Fibroblast of lung (primary cell): ENCODE data around the gene SRCAP. TPM values are rescaled to one million over a fixed set of nuclear protein-coding genes. Genes with fewer than 3 reads are reported as not detected.

Experiments
- DNase-seq, 2 donors: peaks; one replicate each; pipeline versions ENCODE4 v3.0.0 to v3.0.0-alpha.2; 2010; ENCODE audit warnings: low read depth in 2 of 2
- H2AFZ ChIP-seq: 2 replicates; pipeline ENCODE4 v1.5.1; 2012; ENCODE audit warnings: low read length, control low read depth, inconsistent platforms
- H3K27ac ChIP-seq: 2 replicates; pipeline ENCODE4 v1.5.1; 2011; ENCODE audit warnings: low read length, control low read depth; ENCODE audit not compliant: insufficient read depth
- H3K27me3 ChIP-seq: 2 replicates; pipeline ENCODE4 v1.5.1; 2011; ENCODE audit warnings: mild to moderate bottlenecking, low read length; ENCODE audit not compliant: control insufficient read depth, insufficient read depth
- H3K36me3 ChIP-seq: 2 replicates; pipeline ENCODE4 v1.5.1; 2011; ENCODE audit warnings: low read length; ENCODE audit not compliant: control insufficient read depth, insufficient read depth
- H3K4me1 ChIP-seq: 2 replicates; pipeline ENCODE4 v1.5.1; 2011; ENCODE audit warnings: low read length; ENCODE audit not compliant: control insufficient read depth, insufficient read depth; ENCODE audit errors: extremely low read depth
- H3K4me2 ChIP-seq: 2 replicates; pipeline ENCODE4 v1.5.1; 2011; ENCODE audit warnings: low read length, control low read depth; ENCODE audit not compliant: insufficient read depth; ENCODE audit errors: extremely low read depth
- H3K4me3 ChIP-seq, 4 experiments: fragments of 200-600 bp in 1 of 4; sonication (generic) in 1 of 4; replicated peaks in 1 of 4; 2 replicates each; pipeline ENCODE4 v1.5.1; 2011 to 2016; ENCODE audit warnings: low read length in 4 of 4, low read depth in 3 of 4, mild to moderate bottlenecking in 3 of 4, control low read depth in 2 of 4, inconsistent platforms in 1 of 4, mixed read lengths in 1 of 4; ENCODE audit not compliant: insufficient read depth in 1 of 4; ENCODE audit errors: control extremely low read depth in 1 of 4
- H3K79me2 ChIP-seq: 2 replicates; pipeline ENCODE4 v1.5.1; 2012; ENCODE audit warnings: mild to moderate bottlenecking, low read length, inconsistent platforms; ENCODE audit not compliant: control insufficient read depth, insufficient read depth
- H3K9ac ChIP-seq: 2 replicates; pipeline ENCODE4 v1.5.1; 2011; ENCODE audit warnings: mild to moderate bottlenecking, low read length, control low read depth; ENCODE audit not compliant: insufficient read depth
- H3K9me3 ChIP-seq: 2 replicates; pipeline ENCODE4 v1.5.1; 2012; ENCODE audit warnings: low read depth, low read length; ENCODE audit not compliant: control insufficient read depth, insufficient read depth
- H4K20me1 ChIP-seq: 2 replicates; pipeline ENCODE4 v1.5.1; 2011; ENCODE audit warnings: low read length; ENCODE audit not compliant: control insufficient read depth, insufficient read depth; ENCODE audit errors: extremely low read depth
- EZH2 ChIP-seq: IDR thresholded peaks from 2 replicates; pipeline ENCODE4 v1.5.1; 2012; ENCODE audit warnings: low read length, control low read depth, mild to moderate bottlenecking; ENCODE audit errors: missing control alignments
- polyA plus RNA-seq, 2 donors: library from polyadenylated mRNA; depleted of rRNA in 1 of 2; stranded (reverse) in 1 of 2; unstranded in 1 of 2; fragments of >200 nt; gene quantifications; 2 replicates each; pipeline ENCODE4 v1.2.1, GENCODE V29; 2011 to 2012; ENCODE audit warnings: missing spikeins in 1 of 2
- total RNA-seq: library from RNA; depleted of rRNA; stranded (reverse); fragments of >200 nt; gene quantifications from 2 replicates; pipeline ENCODE4 v1.2.1, GENCODE V29; 2014
- TF ChIP-seq, protein P1 (sequence below), 2 donors: IDR thresholded peaks in 1 of 2; conservative IDR thresholded peaks in 1 of 2; 1 replicate in 1 of 2; 2 replicates in 1 of 2; pipeline ENCODE4 v1.5.1; 2011 to 2012; ENCODE audit warnings: low read length in 2 of 2, control low read depth in 1 of 2, inconsistent platforms in 1 of 2, low read depth in 1 of 2, mild to moderate bottlenecking in 1 of 2

SRCAP gene
- total and polyA plus RNA-seq, 2 donors (not counting 1 experiment from before 2014, with no cell fraction given): 3.5 to 14.2 TPM

DNA sequence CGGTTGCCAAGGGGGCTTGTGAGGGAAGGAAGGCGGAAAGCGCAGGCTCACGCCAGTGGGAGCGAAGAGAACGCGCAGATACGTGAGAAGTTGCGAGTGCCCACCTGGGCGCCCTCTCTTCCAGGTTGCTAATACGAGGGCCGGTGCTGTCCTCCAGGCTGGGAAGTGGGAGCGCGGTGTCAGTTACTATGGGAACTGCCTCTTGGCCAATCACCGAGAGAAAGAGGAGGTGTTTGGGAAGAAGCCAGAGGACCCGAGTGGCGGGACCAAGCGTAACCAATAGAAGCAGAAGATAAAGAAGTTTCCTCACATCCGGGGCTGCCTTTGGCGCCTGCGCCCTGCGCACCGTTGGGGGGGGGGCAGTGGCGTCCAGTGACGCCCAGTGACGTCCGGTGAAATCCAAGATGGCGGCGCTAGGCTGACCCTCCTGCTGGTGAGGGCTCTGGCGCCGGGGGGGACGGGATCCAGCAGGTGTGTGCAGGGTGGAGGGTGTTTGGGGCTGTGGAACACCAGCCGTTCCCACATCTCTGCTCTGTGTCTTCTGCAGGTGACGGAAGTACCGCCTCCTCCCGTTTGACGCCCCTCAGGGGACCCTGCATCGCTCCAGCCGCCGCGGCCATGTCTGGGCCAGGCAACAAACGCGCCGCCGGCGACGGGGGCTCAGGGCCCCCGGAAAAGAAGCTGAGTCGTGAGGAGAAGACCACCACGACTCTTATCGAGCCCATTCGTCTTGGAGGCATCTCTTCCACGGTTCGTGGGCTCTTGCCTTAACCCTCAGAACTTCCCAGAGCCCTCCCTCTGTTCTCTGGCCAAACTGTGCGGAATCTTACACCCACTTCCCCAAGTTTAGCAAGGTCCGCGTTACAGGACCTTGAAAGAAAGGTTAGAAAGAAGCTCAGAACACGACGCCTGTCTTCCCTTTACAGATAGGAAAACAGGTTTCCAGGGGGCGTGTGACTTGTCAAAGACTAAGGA lies 63.2 kb downstream of the SRCAP start, which contains the start of the genes CFAP119 and RNF40:
Gene CFAP119, minus strand, starts transcription at position 135 of the 975 bp plus-strand sequence. CDS start 314 bp downstream, outside the sequence.
Gene RNF40, plus strand, starts transcription at position 395 of the 975 bp plus-strand sequence. Its CDS starts 224 bp downstream, at position 619.
- Histone ChIP-seq H2AFZ (peak within 1 kb of the TSS; percentile 97), H3K4me1 (peaks cover 14% of the 10 kb centered on the region), H3K27ac (peak within 1 kb of the TSS; percentile 92), H4K20me1 (no peaks in the 10 kb centered on the region), H3K79me2 (peaks cover 26% of the 10 kb centered on the region), H3K4me2 (peak within 1 kb of the TSS; percentile 98), H3K9me3 (no peaks in the 10 kb centered on the region), H3K36me3 (peaks cover 35% of the 10 kb centered on the region), H3K4me3 (peak within 1 kb of the TSS; percentile 84 to 95 (median 90)), H3K27me3 (no peaks in the 10 kb centered on the region), H3K9ac (peak within 1 kb of the TSS; percentile 87)
- TF ChIP-seq, protein P1, sequence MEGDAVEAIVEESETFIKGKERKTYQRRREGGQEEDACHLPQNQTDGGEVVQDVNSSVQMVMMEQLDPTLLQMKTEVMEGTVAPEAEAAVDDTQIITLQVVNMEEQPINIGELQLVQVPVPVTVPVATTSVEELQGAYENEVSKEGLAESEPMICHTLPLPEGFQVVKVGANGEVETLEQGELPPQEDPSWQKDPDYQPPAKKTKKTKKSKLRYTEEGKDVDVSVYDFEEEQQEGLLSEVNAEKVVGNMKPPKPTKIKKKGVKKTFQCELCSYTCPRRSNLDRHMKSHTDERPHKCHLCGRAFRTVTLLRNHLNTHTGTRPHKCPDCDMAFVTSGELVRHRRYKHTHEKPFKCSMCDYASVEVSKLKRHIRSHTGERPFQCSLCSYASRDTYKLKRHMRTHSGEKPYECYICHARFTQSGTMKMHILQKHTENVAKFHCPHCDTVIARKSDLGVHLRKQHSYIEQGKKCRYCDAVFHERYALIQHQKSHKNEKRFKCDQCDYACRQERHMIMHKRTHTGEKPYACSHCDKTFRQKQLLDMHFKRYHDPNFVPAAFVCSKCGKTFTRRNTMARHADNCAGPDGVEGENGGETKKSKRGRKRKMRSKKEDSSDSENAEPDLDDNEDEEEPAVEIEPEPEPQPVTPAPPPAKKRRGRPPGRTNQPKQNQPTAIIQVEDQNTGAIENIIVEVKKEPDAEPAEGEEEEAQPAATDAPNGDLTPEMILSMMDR (conservative IDR thresholded peaks at IDR 0.05 in 1 of 2, IDR thresholded peaks at IDR 0.05 in 1 of 2; ENCODE audit: low read depth in 1 of 2, low read length in 2 of 2): peak in 1 of 2 donors; percentile 9
- TF ChIP-seq EZH2: no peak
- DNase-seq: peak; percentile 96 to 98

DNA sequence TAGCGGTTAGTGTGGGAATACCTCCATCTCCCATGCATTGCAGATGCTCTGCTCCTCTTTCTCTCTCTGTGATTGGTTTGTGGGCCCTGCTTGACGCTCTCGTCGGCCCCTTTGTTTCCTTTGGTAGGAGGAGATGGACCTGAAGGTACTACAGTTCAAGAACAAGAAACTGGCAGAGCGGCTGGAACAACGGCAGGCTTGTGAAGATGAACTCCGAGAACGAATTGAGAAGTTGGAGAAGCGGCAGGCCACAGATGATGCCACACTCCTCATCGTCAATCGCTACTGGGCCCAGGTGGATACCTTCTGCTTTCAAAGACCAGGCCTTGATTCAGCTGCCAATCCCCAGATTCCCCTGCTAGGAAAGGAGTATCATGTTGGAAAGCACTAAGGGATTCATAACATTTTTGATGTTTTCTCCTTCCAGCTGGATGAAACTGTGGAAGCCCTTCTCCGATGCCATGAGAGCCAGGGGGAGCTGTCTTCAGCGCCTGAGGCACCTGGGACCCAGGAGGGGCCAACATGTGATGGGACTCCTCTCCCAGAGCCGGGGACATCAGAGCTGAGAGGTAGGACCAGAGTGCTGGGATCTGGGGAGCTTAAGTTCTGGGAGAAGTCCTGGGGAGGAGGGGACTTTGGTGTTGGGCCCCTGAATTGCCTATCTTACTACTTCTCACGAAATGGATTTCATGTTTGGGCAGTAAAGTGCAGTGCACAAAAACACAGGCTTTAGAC lies 64.2 kb downstream of the SRCAP start:
- H4K20me1 ChIP-seq: no peaks in the 10 kb centered on the region
- no peak for DNase-seq
- H3K4me2 ChIP-seq: peak overlapping the region; percentile 91
- no peak overlapping the region for H2AFZ ChIP-seq
- H3K36me3 ChIP-seq: peaks cover 35% of the 10 kb centered on the region
- TF ChIP-seq, protein P1 (conservative IDR thresholded peaks at IDR 0.05 in 1 of 2, IDR thresholded peaks at IDR 0.05 in 1 of 2; ENCODE audit: low read depth in 1 of 2, low read length in 2 of 2): no peak
- TF ChIP-seq EZH2: no peak
- peak overlapping the region; percentile 87 for H3K9ac ChIP-seq
- H3K4me3 ChIP-seq: peak overlapping the region; percentile 84 to 95 (median 88)
- no peaks in the 10 kb centered on the region for H3K27me3 ChIP-seq
- peaks cover 14% of the 10 kb centered on the region for H3K4me1 ChIP-seq
- peak overlapping the region; percentile 92 for H3K27ac ChIP-seq
- H3K9me3 ChIP-seq: no peaks in the 10 kb centered on the region
- H3K79me2 ChIP-seq: peaks cover 26% of the 10 kb centered on the region

GRCh38 chr16:30764086-30764485 lies 65.1 kb downstream of the SRCAP start:
- H3K4me3 ChIP-seq: no peak overlapping the region
- TF ChIP-seq, protein P1 (conservative IDR thresholded peaks at IDR 0.05 in 1 of 2, IDR thresholded peaks at IDR 0.05 in 1 of 2; ENCODE audit: low read depth in 1 of 2, low read length in 2 of 2): no peak
- no peak for TF ChIP-seq EZH2
- no peak overlapping the region for H3K27ac ChIP-seq
- H3K4me2 ChIP-seq: no peak overlapping the region
- H4K20me1 ChIP-seq: no peaks in the 10 kb centered on the region
- no peak for DNase-seq
- peaks cover 26% of the 10 kb centered on the region for H3K79me2 ChIP-seq
- no peak overlapping the region for H2AFZ ChIP-seq
- H3K9me3 ChIP-seq: no peaks in the 10 kb centered on the region
- peaks cover 14% of the 10 kb centered on the region for H3K4me1 ChIP-seq
- peaks cover 44% of the 10 kb centered on the region for H3K36me3 ChIP-seq
- no peaks in the 10 kb centered on the region for H3K27me3 ChIP-seq
- no peak overlapping the region for H3K9ac ChIP-seq
